ENCODE measurements around the gene SYNC.

DNA sequence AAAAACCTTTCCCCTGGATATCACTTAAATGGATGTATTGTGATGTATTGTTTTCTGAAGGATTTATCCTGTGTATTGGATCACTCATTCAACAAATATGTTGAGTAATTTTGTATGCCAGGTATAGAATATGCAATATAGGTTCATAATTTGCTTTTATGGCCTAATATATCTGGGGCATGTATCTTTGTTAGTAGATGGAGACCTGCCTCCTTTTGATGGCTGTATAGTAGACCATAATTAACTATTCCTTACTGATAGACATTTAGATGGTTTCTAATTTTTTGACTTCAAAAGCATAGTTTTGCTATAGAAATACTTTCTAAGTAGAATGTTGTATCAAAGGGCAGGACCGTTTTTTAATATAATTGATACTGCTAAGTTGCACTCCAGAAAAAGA, 43.0 kb downstream of the SYNC start:
- TF ChIP-seq, protein P1, sequence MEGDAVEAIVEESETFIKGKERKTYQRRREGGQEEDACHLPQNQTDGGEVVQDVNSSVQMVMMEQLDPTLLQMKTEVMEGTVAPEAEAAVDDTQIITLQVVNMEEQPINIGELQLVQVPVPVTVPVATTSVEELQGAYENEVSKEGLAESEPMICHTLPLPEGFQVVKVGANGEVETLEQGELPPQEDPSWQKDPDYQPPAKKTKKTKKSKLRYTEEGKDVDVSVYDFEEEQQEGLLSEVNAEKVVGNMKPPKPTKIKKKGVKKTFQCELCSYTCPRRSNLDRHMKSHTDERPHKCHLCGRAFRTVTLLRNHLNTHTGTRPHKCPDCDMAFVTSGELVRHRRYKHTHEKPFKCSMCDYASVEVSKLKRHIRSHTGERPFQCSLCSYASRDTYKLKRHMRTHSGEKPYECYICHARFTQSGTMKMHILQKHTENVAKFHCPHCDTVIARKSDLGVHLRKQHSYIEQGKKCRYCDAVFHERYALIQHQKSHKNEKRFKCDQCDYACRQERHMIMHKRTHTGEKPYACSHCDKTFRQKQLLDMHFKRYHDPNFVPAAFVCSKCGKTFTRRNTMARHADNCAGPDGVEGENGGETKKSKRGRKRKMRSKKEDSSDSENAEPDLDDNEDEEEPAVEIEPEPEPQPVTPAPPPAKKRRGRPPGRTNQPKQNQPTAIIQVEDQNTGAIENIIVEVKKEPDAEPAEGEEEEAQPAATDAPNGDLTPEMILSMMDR (IDR thresholded peaks at IDR 0.05; ENCODE audit: low read length): no peak
- TF ChIP-seq EZH2 (IDR thresholded peaks at IDR 0.05; ENCODE audit: borderline replicate concordance, low read length): no peak
